ENCODE data around the gene RNF31.

- TF ChIP-seq, protein P1, sequence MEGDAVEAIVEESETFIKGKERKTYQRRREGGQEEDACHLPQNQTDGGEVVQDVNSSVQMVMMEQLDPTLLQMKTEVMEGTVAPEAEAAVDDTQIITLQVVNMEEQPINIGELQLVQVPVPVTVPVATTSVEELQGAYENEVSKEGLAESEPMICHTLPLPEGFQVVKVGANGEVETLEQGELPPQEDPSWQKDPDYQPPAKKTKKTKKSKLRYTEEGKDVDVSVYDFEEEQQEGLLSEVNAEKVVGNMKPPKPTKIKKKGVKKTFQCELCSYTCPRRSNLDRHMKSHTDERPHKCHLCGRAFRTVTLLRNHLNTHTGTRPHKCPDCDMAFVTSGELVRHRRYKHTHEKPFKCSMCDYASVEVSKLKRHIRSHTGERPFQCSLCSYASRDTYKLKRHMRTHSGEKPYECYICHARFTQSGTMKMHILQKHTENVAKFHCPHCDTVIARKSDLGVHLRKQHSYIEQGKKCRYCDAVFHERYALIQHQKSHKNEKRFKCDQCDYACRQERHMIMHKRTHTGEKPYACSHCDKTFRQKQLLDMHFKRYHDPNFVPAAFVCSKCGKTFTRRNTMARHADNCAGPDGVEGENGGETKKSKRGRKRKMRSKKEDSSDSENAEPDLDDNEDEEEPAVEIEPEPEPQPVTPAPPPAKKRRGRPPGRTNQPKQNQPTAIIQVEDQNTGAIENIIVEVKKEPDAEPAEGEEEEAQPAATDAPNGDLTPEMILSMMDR (IDR thresholded peaks at IDR 0.05) = no peak
- TF ChIP-seq EP300 (IDR thresholded peaks at IDR 0.05) (no peak), POLR2A (IDR thresholded peaks at IDR 0.05) (no peak)
These were observed 15.7 kb upstream of the RNF31 start for GRCh38 chr14:24131549-24131966.

All from ovary (tissue), 3 donors.